SK-N-SH (cell line): ENCODE measurements around the gene RESF1. TPM values are rescaled to one million over a fixed set of nuclear protein-coding genes. Genes with fewer than 3 reads are reported as not detected.

Source experiments
- CTCF ChIA-PET: fragments of 300-600, 350-600 bp; formaldehyde crosslinking; extraction: SDS; loops from one replicate; lab custom pipeline; 2021; lab: Yijun Ruan, JAX
- POLR2A ChIA-PET: fragments of 350-600 bp; sonication (Branson Sonifier 250); formaldehyde crosslinking; extraction: SDS; loops from one replicate; lab custom pipeline; 2020; ENCODE audit warnings: antibody characterized with exemption, inconsistent platforms; lab: Yijun Ruan, JAX
- DNase-seq: peaks from one replicate; pipeline ENCODE4 v3.0.0; 2012
- H2AFZ ChIP-seq: fragments of 200-600 bp; sonication (generic); 2 replicates; pipeline ENCODE4 v1.8.1; 2016; ENCODE audit warnings: antibody characterized with exemption, mild to moderate bottlenecking, low read depth
- H3F3A ChIP-seq: fragments of 200-600 bp; sonication (generic); replicated peaks from 2 replicates; pipeline ENCODE3; 2016; ENCODE audit warnings: antibody characterized with exemption, mild to moderate bottlenecking; ENCODE audit not compliant: insufficient read depth
- H3K27ac ChIP-seq, 2 experiments: fragments of 200-500 bp in 1 of 2; fragments of 200-600 bp in 1 of 2; sonication (Bioruptor generic) in 1 of 2; sonication (generic), shearing (Covaris generic) in 1 of 2; 2 replicates each; pipeline versions ENCODE4 v1.5.1 to v1.6.1; 2014 to 2016; ENCODE audit warnings: low read depth in 2 of 2, inconsistent platforms in 1 of 2, low read length in 1 of 2, mild to moderate bottlenecking in 1 of 2, mixed read lengths in 1 of 2
- H3K27me3 ChIP-seq: fragments of 200-600 bp; sonication (generic), shearing (Covaris generic); 2 replicates; pipeline ENCODE4 v1.6.1; 2016; ENCODE audit warnings: mixed run types; ENCODE audit not compliant: insufficient read depth
- H3K36me3 ChIP-seq, 2 experiments: fragments of 200-500 bp in 1 of 2; fragments of 200-600 bp in 1 of 2; sonication (Bioruptor generic) in 1 of 2; sonication (generic) in 1 of 2; replicated peaks in 1 of 2; 2 replicates each; pipeline versions ENCODE3 to v1.5.1; 2014 to 2016; ENCODE audit warnings: low read length in 1 of 2, mild to moderate bottlenecking in 1 of 2; ENCODE audit not compliant: insufficient read depth in 2 of 2, control insufficient read depth in 1 of 2
- H3K4me1 ChIP-seq, 2 experiments: fragments of 200-500 bp in 1 of 2; fragments of 200-600 bp in 1 of 2; sonication (Bioruptor generic) in 1 of 2; sonication (generic), shearing (Covaris generic) in 1 of 2; 2 replicates each; pipeline versions ENCODE4 v1.5.1 to v1.6.1; 2014 to 2016; ENCODE audit warnings: low read depth in 1 of 2, low read length in 1 of 2, mixed run types in 1 of 2; ENCODE audit not compliant: insufficient read depth in 2 of 2, control insufficient read depth in 1 of 2
- H3K4me2 ChIP-seq: fragments of 200-600 bp; sonication (generic), shearing (Covaris generic); 2 replicates; pipeline ENCODE4 v1.6.1; 2017; ENCODE audit warnings: mixed run types
- H3K4me3 ChIP-seq, 2 experiments: fragments of 200-500 bp in 1 of 2; fragments of 200-600 bp in 1 of 2; sonication (Bioruptor generic) in 1 of 2; sonication (generic), shearing (Covaris generic) in 1 of 2; 2 replicates each; pipeline versions ENCODE4 v1.5.1 to v1.8.1; 2014 to 2016; ENCODE audit warnings: low read depth in 2 of 2, inconsistent platforms in 1 of 2, low read length in 1 of 2, mild to moderate bottlenecking in 1 of 2, mixed read lengths in 1 of 2, moderate library complexity in 1 of 2
- H3K79me2 ChIP-seq: fragments of 200-600 bp; sonication (generic); 2 replicates; pipeline ENCODE4 v1.8.1; 2017; ENCODE audit warnings: mild to moderate bottlenecking; ENCODE audit not compliant: insufficient read depth
- H3K9ac ChIP-seq: fragments of 200-600 bp; sonication (generic); 2 replicates; pipeline ENCODE4 v1.6.1; 2017; ENCODE audit warnings: mixed run types
- H3K9me2 ChIP-seq: fragments of 200-600 bp; sonication (generic); 2 replicates; pipeline ENCODE4 v1.6.1; 2017; ENCODE audit warnings: mixed run types
- H3K9me3 ChIP-seq: fragments of 200-600 bp; sonication (generic); 2 replicates; pipeline ENCODE4 v1.6.1; 2017; ENCODE audit warnings: mixed run types, mild to moderate bottlenecking, moderate library complexity
- H4K20me1 ChIP-seq: fragments of 200-600 bp; sonication (generic); 2 replicates; pipeline ENCODE4 v1.6.1; 2017; ENCODE audit warnings: mild to moderate bottlenecking, mixed run types; ENCODE audit not compliant: insufficient read depth
- CHD2 ChIP-seq: fragments of 150-350 bp; IDR thresholded peaks from 2 replicates; pipeline ENCODE4 v1.6.1; 2018; ENCODE audit warnings: low read length; ENCODE audit not compliant: partially characterized antibody
- EP300 ChIP-seq, 2 experiments: IDR thresholded peaks; 2 replicates each; pipeline versions ENCODE4 v1.4.0 to v1.6.1; 2012; ENCODE audit warnings: borderline replicate concordance in 1 of 2, low read depth in 1 of 2, low read length in 1 of 2
- FOSL2 ChIP-seq: IDR thresholded peaks from 2 replicates; pipeline ENCODE4 v1.4.0; 2012; ENCODE audit warnings: low read depth, mild to moderate bottlenecking, moderate library complexity, borderline replicate concordance
- GABPA ChIP-seq: IDR thresholded peaks from 2 replicates; pipeline ENCODE4 v1.4.0; 2012; ENCODE audit warnings: low read depth, mild to moderate bottlenecking
- GATA2 ChIP-seq: sonication (generic); formaldehyde crosslinking; IDR thresholded peaks from 2 replicates; pipeline ENCODE4 v1.5.0; 2020; ENCODE audit warnings: mild to moderate bottlenecking, missing genetic modification reagents
- MXI1 ChIP-seq: IDR thresholded peaks from 2 replicates; pipeline ENCODE4 v1.6.1; 2012; ENCODE audit warnings: mild to moderate bottlenecking, low read depth, low read length, improper control_type of control experiment
- POLR2AphosphoS5 ChIP-seq: IDR thresholded peaks from 2 replicates; pipeline ENCODE4 v1.6.1; 2012; ENCODE audit warnings: low read depth, low read length
- RXRA ChIP-seq: IDR thresholded peaks from 2 replicates; pipeline ENCODE4 v1.4.0; 2012; ENCODE audit warnings: low read depth, mild to moderate bottlenecking, borderline replicate concordance
- SMC3 ChIP-seq: IDR thresholded peaks from 2 replicates; pipeline ENCODE4 v1.6.1; 2012; ENCODE audit warnings: low read depth, low read length, improper control_type of control experiment
- TEAD4 ChIP-seq: IDR thresholded peaks from 2 replicates; pipeline ENCODE4 v1.4.0; 2012; ENCODE audit warnings: mild to moderate bottlenecking, borderline replicate concordance; ENCODE audit not compliant: insufficient read depth
- YY1 ChIP-seq: IDR thresholded peaks from 2 replicates; pipeline ENCODE4 v1.4.0; 2012; ENCODE audit warnings: low read depth, mild to moderate bottlenecking
- WGBS: methylation state at CpG from one replicate; pipeline ENCODE4 v1.1.6; 2017; ENCODE audit warnings: low lambda C conversion rate; 5-methylcytosine and 5-hydroxymethylcytosine counted together
- polyA plus RNA-seq, 3 experiments: library from polyadenylated mRNA; depleted of rRNA; stranded (reverse); fragments of >200 nt; gene quantifications; 2 replicates each; pipeline ENCODE4 v1.2.3, GENCODE V29; 2012
- TF ChIP-seq, protein P1 (sequence below): IDR thresholded peaks from 2 replicates; pipeline ENCODE4 v1.6.1; 2012; ENCODE audit warnings: mild to moderate bottlenecking, low read depth, low read length, moderate library complexity
- TF ChIP-seq, protein P2 (sequence below): fragments of 150-350 bp; IDR thresholded peaks from 2 replicates; pipeline ENCODE4 v1.6.1; 2017; ENCODE audit warnings: antibody characterized with exemption, low read length, low read depth, borderline replicate concordance
- TF ChIP-seq, protein P3 (sequence below): IDR thresholded peaks from 2 replicates; pipeline ENCODE4; 2012

RESF1 gene
- polyA plus RNA-seq, 1 of the 3 experiments (the other 2 are of a cell fraction), result 4.9 TPM

DNA sequence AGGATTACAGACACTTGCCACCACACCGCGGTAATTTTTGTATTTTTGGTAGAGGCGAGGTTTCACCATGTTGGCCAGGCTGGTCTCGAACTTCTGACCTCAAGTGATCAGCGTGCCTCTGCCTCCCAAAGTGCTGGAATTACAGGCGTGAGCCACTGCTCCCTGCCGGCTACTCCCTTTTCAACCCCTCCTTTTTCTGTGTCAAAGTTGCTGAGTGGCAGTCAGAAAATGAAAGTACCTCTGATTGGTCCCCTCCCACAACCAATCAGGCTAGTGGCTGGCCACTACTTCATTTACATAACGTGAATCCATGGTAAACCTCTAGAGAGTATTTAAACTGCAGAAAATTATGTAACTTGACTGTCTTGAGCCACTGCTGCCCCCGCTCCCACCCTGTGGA lies 5.9 kb downstream of the RESF1 start (continued):
- TF ChIP-seq, protein P1, sequence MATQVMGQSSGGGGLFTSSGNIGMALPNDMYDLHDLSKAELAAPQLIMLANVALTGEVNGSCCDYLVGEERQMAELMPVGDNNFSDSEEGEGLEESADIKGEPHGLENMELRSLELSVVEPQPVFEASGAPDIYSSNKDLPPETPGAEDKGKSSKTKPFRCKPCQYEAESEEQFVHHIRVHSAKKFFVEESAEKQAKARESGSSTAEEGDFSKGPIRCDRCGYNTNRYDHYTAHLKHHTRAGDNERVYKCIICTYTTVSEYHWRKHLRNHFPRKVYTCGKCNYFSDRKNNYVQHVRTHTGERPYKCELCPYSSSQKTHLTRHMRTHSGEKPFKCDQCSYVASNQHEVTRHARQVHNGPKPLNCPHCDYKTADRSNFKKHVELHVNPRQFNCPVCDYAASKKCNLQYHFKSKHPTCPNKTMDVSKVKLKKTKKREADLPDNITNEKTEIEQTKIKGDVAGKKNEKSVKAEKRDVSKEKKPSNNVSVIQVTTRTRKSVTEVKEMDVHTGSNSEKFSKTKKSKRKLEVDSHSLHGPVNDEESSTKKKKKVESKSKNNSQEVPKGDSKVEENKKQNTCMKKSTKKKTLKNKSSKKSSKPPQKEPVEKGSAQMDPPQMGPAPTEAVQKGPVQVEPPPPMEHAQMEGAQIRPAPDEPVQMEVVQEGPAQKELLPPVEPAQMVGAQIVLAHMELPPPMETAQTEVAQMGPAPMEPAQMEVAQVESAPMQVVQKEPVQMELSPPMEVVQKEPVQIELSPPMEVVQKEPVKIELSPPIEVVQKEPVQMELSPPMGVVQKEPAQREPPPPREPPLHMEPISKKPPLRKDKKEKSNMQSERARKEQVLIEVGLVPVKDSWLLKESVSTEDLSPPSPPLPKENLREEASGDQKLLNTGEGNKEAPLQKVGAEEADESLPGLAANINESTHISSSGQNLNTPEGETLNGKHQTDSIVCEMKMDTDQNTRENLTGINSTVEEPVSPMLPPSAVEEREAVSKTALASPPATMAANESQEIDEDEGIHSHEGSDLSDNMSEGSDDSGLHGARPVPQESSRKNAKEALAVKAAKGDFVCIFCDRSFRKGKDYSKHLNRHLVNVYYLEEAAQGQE, result no peak
- TF ChIP-seq, protein P2, sequence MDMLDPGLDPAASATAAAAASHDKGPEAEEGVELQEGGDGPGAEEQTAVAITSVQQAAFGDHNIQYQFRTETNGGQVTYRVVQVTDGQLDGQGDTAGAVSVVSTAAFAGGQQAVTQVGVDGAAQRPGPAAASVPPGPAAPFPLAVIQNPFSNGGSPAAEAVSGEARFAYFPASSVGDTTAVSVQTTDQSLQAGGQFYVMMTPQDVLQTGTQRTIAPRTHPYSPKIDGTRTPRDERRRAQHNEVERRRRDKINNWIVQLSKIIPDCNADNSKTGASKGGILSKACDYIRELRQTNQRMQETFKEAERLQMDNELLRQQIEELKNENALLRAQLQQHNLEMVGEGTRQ, result no peak
- TF ChIP-seq, all 33 proteins: peak for 0

DNA sequence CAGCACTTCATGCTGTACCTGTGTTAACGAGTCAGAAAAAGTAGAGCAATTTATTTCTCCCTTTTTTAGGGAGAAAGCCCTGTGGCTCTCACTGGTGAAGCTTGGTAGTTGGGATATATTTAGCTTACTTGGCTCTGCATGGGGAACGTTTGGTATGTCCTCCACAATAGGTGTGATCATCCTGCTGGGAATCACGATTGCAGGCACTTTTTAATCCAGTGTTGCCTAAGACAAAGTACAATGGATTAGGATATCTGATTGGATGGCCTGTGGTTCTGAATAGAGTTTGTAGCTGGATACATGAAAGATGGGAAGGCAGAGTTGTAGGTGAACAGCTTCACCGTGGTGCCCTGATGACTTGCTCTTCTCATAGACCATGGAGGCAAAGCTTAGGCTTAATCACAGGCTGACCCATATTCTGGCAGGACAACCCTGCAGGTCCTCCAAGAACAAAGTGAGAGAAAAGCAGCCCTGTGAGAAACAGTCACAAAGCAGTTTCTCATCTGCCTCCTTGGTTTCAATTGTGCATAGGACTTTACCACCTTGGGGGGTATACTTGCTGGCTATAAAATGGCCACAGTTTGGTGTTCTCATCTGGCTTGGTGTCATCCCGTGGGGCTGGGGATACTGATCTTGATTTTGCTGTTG lies 7.5 kb downstream of the RESF1 start:
- whole genome bisulfite sequencing, result 90% methylated on average over 5 of the region's 5 CpGs
- Histone ChIP-seq H3K4me2 (no peak overlapping the region), H3K27ac (no peak overlapping the region), H3K9ac (no peak overlapping the region), H3K4me3 (no peak overlapping the region), H3K9me2 (no peaks in the 10 kb centered on the region), H3K27me3 (no peaks in the 10 kb centered on the region), H3F3A (no peaks in the 10 kb centered on the region), H2AFZ (no peak overlapping the region), H3K36me3 (peaks cover 19 to 37% of the 10 kb centered on the region in 2 experiments), H3K4me1 (no peaks in the 10 kb centered on the region), H3K79me2 (peaks cover 88% of the 10 kb centered on the region), H4K20me1 (peaks cover 9% of the 10 kb centered on the region; the same call in 1 of the 2 replicates), H3K9me3 (no peaks in the 10 kb centered on the region)
- DNase-seq, result no peak
- TF ChIP-seq SMC3 (no peak), GABPA (no peak), FOSL2 (no peak), TEAD4 (no peak), GATA2 (CRISPR knock-in tag) (no peak), MXI1 (no peak), CHD2 (no peak), EP300 (IDR thresholded peaks at IDR 0.05; ENCODE audit: borderline replicate concordance in 1 of 2, low read depth in 1 of 2, low read length in 1 of 2) (no peak), RXRA (no peak), YY1 (no peak), POLR2AphosphoS5 (no peak)
- TF ChIP-seq, protein P3, sequence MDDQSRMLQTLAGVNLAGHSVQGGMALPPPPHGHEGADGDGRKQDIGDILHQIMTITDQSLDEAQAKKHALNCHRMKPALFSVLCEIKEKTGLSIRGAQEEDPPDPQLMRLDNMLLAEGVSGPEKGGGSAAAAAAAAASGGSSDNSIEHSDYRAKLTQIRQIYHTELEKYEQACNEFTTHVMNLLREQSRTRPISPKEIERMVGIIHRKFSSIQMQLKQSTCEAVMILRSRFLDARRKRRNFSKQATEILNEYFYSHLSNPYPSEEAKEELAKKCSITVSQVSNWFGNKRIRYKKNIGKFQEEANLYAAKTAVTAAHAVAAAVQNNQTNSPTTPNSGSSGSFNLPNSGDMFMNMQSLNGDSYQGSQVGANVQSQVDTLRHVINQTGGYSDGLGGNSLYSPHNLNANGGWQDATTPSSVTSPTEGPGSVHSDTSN, result no peak
- POLR2A ChIA-PET, result no interaction called here
- CTCF ChIA-PET, result interaction anchor here (1.3 kb wide), 1 partner anchor 23 kb away, joined by 3 read pairs; no protein-coding TSS in a partner anchor
